Sigmoid colon (tissue), 7 donors: ENCODE results near the gene ZNF277. TPM values are rescaled to one million over a fixed set of nuclear protein-coding genes. Genes with fewer than 3 reads are reported as not detected.

Experiments
- DNase-seq: peaks from one replicate; pipeline ENCODE4 v3.0.0-alpha.2; 2019
- H3K27ac ChIP-seq, 4 donors: fragments of 200-600 bp; sonication (generic); one replicate each; pipeline ENCODE4 v1.5.1; 2016 to 2019; ENCODE audit warnings: mild to moderate bottlenecking in 1 of 4
- H3K27me3 ChIP-seq, 3 donors: fragments of 200-600 bp; sonication (generic); one replicate each; pipeline ENCODE4 v1.5.1; 2019; ENCODE audit warnings: mild to moderate bottlenecking in 1 of 3
- H3K36me3 ChIP-seq, 4 donors: fragments of 200-600 bp; sonication (generic); one replicate each; pipeline ENCODE4 v1.5.1; 2016 to 2019
- H3K4me1 ChIP-seq, 4 donors: fragments of 200-600 bp; sonication (generic); one replicate each; pipeline ENCODE4 v1.5.1; 2017 to 2019
- H3K4me3 ChIP-seq, 4 donors: fragments of 200-600 bp; sonication (generic); one replicate each; pipeline ENCODE4 v1.5.1; 2017 to 2019; ENCODE audit warnings: mild to moderate bottlenecking in 2 of 4, moderate library complexity in 1 of 4
- H3K9me3 ChIP-seq, 4 donors: fragments of 200-600 bp in 3 of 4; sonication (generic) in 3 of 4; one replicate each; pipeline versions ENCODE4 v1.5.1 to v1.6.1; 2013 to 2019
- EP300 ChIP-seq, 4 donors: sonication (generic); formaldehyde crosslinking; IDR thresholded peaks; one replicate each; pipeline ENCODE4 v1.6.1; 2017; ENCODE audit warnings: antibody characterized with exemption in 4 of 4
- POLR2A ChIP-seq, 2 donors: fragments of 450-650 bp; IDR thresholded peaks; one replicate each; pipeline ENCODE4 v1.6.1; 2016; ENCODE audit warnings: antibody characterized with exemption in 2 of 2, mild to moderate bottlenecking in 2 of 2, moderate library complexity in 2 of 2
- POLR2AphosphoS5 ChIP-seq, 4 donors: sonication (generic); formaldehyde crosslinking; IDR thresholded peaks; one replicate each; pipeline ENCODE4 v1.6.1; 2017; ENCODE audit warnings: antibody characterized with exemption in 4 of 4
- WGBS, 2 donors: extraction: QIAGEN DNeasy Blood & Tissue Kit; methylation state at CpG; one replicate each; pipeline ENCODE4 v1.1.7; 2013; 5-methylcytosine and 5-hydroxymethylcytosine counted together
- intact Hi-C: fragments of 100-400 bp; cut with DNase I; formaldehyde crosslinking; loops from one replicate; pipeline ENCODE4 v1.15.1; 2023
- polyA plus RNA-seq, 3 donors: library from polyadenylated mRNA; stranded (reverse); fragments of 200-250 nt; gene quantifications; one replicate each; pipeline ENCODE4 v1.2.3, GENCODE V29; 2013
- total RNA-seq, 4 donors: library from RNA; depleted of rRNA; stranded (reverse); fragments of >200 nt; gene quantifications; one replicate each; pipeline ENCODE4 v1.1.0, GENCODE V29; 2016
- TF ChIP-seq, protein P1 (sequence below), 4 experiments: fragments of 450-650 bp in 3 of 4; fragments of 200-600 bp in 1 of 4; IDR thresholded peaks; one replicate each; pipeline ENCODE4 v1.5.1; 2016 to 2019; ENCODE audit warnings: antibody characterized with exemption in 4 of 4, mild to moderate bottlenecking in 3 of 4, moderate library complexity in 2 of 4
- donor health status: healthy with polysubstance abuse.
- donor health status: Bipolar disorder and iron deficiency.
- donor health status: healthy.

ZNF277 gene
- total and polyA plus RNA-seq, 7 donors: 15.8 to 49.3 (median 39.0) TPM

DNA sequence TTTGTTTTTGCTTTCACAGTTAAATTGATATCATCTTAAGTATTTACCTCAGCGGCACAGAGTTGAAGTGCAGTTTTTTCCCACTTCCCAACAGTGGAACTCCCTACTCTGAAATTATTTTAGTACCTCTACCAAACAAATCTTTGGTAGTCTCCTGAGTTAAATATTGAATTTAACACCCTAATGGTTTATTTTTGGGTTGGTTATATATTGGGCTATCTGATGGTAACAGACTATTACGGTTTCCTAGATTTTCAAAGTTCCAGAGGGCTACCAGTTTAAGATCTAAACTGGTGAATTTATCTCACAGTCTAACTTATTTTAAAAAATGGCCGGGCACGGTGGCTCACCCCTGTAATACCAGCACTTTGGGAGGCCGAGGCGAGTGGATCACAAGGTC, 1.3 kb downstream of the ZNF277 start:
- peaks cover 0 to 36% (median 13%) of the 10 kb centered on the region in 4 donors for H3K4me1 ChIP-seq
- no peaks in the 10 kb centered on the region for H3K36me3 ChIP-seq
- WGBS, 2 donors: 89 to 97% methylated on average over 6 of the region's 6 CpGs
- H3K27me3 ChIP-seq: no peaks in the 10 kb centered on the region
- H3K4me3 ChIP-seq: peak overlapping the region in 1 of 4 donors; percentile 81
- no peak overlapping the region for H3K27ac ChIP-seq
- H3K9me3 ChIP-seq: no peaks in the 10 kb centered on the region
- intact Hi-C loops: loop anchor here (2.0 to 5.0 kb wide), 4 partner anchors 185 to 580 kb away; partner anchors contain the start of gene IFRD1
- no peak for TF ChIP-seq POLR2A (IDR thresholded peaks at IDR 0.05)
- DNase-seq: no peak

DNA sequence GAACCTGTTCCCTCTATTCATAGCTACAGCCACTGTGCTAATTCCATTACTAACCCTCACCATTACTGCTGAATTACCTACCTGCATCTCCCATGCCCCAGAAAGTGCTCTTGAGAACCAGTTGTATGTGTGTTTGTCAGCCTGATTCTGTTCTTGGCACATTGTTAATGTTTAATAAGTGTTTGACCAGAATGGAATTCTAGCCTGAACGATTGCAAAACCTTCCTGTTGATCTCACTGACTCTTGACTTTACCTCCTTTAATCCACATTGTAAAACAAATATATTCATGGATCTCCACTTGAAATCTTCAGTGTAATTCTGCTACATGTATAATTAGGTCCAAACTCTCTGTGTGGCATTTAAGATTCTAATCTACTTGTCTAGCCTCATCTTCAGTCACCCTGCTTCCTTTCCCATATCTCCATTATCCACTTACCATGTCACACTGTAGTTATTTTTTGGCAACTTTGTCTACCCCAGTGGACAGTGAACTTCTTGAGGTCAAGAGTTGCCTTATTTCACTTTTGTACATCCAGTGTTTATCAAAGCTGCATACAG, 4.9 kb downstream of the ZNF277 start:
- DNase-seq: no peak
- intact Hi-C loops: no loop called here
- WGBS, 2 donors: 13 to 47% methylated on average over 1 of the region's 1 CpG
- no peak overlapping the region for H3K4me3 ChIP-seq
- no peaks in the 10 kb centered on the region for H3K36me3 ChIP-seq
- no peaks in the 10 kb centered on the region for H3K9me3 ChIP-seq
- no peaks in the 10 kb centered on the region for H3K27me3 ChIP-seq
- TF ChIP-seq EP300 (IDR thresholded peaks at IDR 0.05) (no peak), POLR2AphosphoS5 (IDR thresholded peaks at IDR 0.05) (no peak), POLR2A (IDR thresholded peaks at IDR 0.05) (no peak)
- TF ChIP-seq, protein P1, sequence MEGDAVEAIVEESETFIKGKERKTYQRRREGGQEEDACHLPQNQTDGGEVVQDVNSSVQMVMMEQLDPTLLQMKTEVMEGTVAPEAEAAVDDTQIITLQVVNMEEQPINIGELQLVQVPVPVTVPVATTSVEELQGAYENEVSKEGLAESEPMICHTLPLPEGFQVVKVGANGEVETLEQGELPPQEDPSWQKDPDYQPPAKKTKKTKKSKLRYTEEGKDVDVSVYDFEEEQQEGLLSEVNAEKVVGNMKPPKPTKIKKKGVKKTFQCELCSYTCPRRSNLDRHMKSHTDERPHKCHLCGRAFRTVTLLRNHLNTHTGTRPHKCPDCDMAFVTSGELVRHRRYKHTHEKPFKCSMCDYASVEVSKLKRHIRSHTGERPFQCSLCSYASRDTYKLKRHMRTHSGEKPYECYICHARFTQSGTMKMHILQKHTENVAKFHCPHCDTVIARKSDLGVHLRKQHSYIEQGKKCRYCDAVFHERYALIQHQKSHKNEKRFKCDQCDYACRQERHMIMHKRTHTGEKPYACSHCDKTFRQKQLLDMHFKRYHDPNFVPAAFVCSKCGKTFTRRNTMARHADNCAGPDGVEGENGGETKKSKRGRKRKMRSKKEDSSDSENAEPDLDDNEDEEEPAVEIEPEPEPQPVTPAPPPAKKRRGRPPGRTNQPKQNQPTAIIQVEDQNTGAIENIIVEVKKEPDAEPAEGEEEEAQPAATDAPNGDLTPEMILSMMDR (IDR thresholded peaks at IDR 0.05): no peak
- H3K4me1 ChIP-seq: peaks cover 0 to 24% (median 8%) of the 10 kb centered on the region in 4 donors
- no peak overlapping the region for H3K27ac ChIP-seq

DNA sequence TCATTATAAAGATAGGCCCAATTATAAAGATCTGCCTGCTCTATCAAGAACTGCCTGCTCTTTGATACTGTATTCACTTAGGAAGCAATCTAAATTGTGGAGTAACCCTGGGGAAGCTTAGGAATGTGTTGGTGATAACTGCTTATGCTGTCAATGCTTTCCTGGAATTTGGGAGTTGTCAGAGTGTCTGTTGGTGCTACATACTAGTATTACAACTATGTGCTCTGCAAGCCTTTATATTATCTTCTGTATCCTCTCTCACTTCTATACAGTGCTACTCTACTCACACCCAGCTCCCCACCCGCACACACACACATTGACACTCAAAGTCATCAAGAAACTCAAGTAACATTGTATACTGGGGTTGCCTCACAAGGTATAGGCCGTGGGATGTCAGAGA, 6.1 kb downstream of the ZNF277 start:
- Histone ChIP-seq H3K4me3 (no peak overlapping the region), H3K27ac (no peak overlapping the region), H3K27me3 (no peaks in the 10 kb centered on the region), H3K4me1 (peaks cover 0 to 19% (median 5%) of the 10 kb centered on the region in 4 donors), H3K36me3 (no peaks in the 10 kb centered on the region), H3K9me3 (no peaks in the 10 kb centered on the region)
- DNase-seq: no peak
- 96 to 98% methylated on average over 2 of the region's 2 CpGs for WGBS, 2 donors
- intact Hi-C loops: no loop called here
- TF ChIP-seq EP300 (IDR thresholded peaks at IDR 0.05) (no peak), POLR2A (IDR thresholded peaks at IDR 0.05) (no peak), POLR2AphosphoS5 (IDR thresholded peaks at IDR 0.05) (no peak)
- TF ChIP-seq, protein P1 (IDR thresholded peaks at IDR 0.05): no peak

DNA sequence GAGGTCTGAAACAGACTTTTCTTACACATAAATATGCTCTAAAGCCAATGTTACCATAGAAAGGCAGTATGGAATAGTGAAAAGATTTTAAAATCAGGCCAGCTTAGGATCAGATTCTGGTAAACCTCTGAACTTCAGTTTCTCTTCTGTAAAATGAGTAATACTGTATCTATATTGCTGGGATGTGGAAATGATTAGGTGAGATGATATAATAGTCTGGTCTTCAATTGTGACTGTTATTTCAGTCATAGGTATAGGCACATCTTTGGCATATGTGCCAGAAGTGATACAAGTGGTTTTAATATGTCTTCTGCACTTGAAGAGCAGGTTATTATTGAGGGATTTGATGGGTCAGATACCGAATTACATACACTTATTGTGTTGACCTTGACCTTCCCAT, 7.2 kb downstream of the ZNF277 start:
- Histone ChIP-seq H3K36me3 (no peaks in the 10 kb centered on the region), H3K27ac (no peak overlapping the region), H3K9me3 (no peaks in the 10 kb centered on the region), H3K4me3 (no peak overlapping the region), H3K4me1 (peaks cover 0 to 13% (median 2%) of the 10 kb centered on the region in 4 donors), H3K27me3 (no peaks in the 10 kb centered on the region)
- TF ChIP-seq POLR2A (IDR thresholded peaks at IDR 0.05): no peak
- TF ChIP-seq, protein P1 (IDR thresholded peaks at IDR 0.05): no peak
- TF ChIP-seq EP300 (IDR thresholded peaks at IDR 0.05): no peak
- no peak for TF ChIP-seq POLR2AphosphoS5 (IDR thresholded peaks at IDR 0.05)
- 82 to 92% methylated on average over 1 of the region's 1 CpG for WGBS, 2 donors
- no peak for DNase-seq
- intact Hi-C loops: no loop called here

DNA sequence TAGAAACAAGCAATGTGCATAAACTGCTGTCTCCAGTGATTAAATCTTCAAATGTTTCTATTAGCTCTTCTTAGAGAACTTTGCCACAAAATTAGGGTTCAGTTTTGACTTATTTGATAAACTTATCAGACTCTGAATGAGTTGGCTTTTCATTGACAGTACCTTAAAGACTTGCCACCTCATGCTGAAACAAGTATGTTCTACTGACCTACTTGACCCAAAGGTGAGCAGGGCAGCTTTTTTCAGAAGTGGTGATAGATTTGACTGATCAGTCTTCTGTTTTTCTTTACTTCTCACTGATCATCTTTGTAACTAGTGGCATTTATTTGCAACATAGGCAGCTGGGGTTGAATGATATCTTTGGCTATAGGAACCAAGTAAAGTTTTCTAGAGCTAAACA, 7.8 kb downstream of the ZNF277 start:
- intact Hi-C loops: no loop called here
- TF ChIP-seq EP300 (IDR thresholded peaks at IDR 0.05) (no peak), POLR2AphosphoS5 (IDR thresholded peaks at IDR 0.05) (no peak), POLR2A (IDR thresholded peaks at IDR 0.05) (no peak)
- TF ChIP-seq, protein P1 (IDR thresholded peaks at IDR 0.05): no peak
- Histone ChIP-seq H3K4me3 (no peak overlapping the region), H3K9me3 (no peaks in the 10 kb centered on the region), H3K27ac (no peak overlapping the region), H3K4me1 (peaks cover 0 to 13% (median 2%) of the 10 kb centered on the region in 4 donors), H3K36me3 (no peaks in the 10 kb centered on the region), H3K27me3 (no peaks in the 10 kb centered on the region)
- no peak for DNase-seq
